K562 (cell line): Measurements from ENCODE around the gene TAOK2. TPM values are rescaled to one million over a fixed set of nuclear protein-coding genes. Genes with fewer than 3 reads are reported as not detected.

Source experiments
- ATAC-seq: fragments of 200-7000 bp; cut with Tn5 transposase; 3 replicates; pipeline ENCODE4 v1.9.1; 2020; ENCODE audit warnings: moderate library complexity
- Bru-seq: library from RNA; stranded (reverse); fragments of 400-500 nt; gene quantifications from one replicate; lab custom pipeline; 2021; lab: Mats Ljungman, UMichigan
- BruChase-seq, 2 experiments: library from RNA; stranded (reverse); fragments of 400-500 nt; gene quantifications; one replicate each; lab custom pipeline; 2021; lab: Mats Ljungman, UMichigan
- BruUV-seq: library from RNA; stranded (reverse); fragments of 400-500 nt; replicated peaks from 2 replicates; lab custom pipeline; 2021; lab: Mats Ljungman, UMichigan
- CTCF ChIA-PET: fragments of 300-600 bp; formaldehyde crosslinking; extraction: SDS; loops from one replicate; lab custom pipeline; 2021; ENCODE audit warnings: low intra/inter-chr PET ratio; lab: Yijun Ruan, JAX
- POLR2A ChIA-PET: fragments of 300-600, 350-650 bp; sonication (Branson Sonifier 250); formaldehyde crosslinking; extraction: SDS; loops from one replicate; lab custom pipeline; 2021; ENCODE audit warnings: antibody characterized with exemption, inconsistent platforms; lab: Yijun Ruan, JAX
- DNase-seq, 4 experiments: peaks; one replicate each; pipeline versions ENCODE4 v3.0.0 to v3.0.0-alpha.2; 2011 to 2018; ENCODE audit warnings: low spot score in 3 of 4, mixed read lengths in 3 of 4; ENCODE audit errors: extremely low read depth in 1 of 4
- FAIRE-seq: peaks from 2 replicates; lab custom pipeline; 2011; peaks lifted over from hg19 to GRCh38; lab: Jason Lieb, UNC
- H2AFZ ChIP-seq: 2 replicates; pipeline ENCODE4 v1.6.0; 2011; ENCODE audit warnings: low read depth, low read length, control low read depth, inconsistent platforms
- H3K27ac ChIP-seq: fragments of 200-600 bp; 3 replicates; pipeline ENCODE4 v1.8.0; 2011; ENCODE audit warnings: low read depth, mild to moderate bottlenecking, control low read depth, inconsistent platforms, low read length, moderate library complexity, mixed read lengths; ENCODE audit errors: extremely low read depth
- H3K27me3 ChIP-seq, 2 experiments: fragments of 300-600 bp in 1 of 2; 2 replicates in 1 of 2; 3 replicates in 1 of 2; pipeline versions ENCODE4 v1.6.0 to v1.8.0; 2011; ENCODE audit warnings: inconsistent platforms in 2 of 2, low read length in 2 of 2, mild to moderate bottlenecking in 1 of 2, mixed read lengths in 1 of 2, moderate library complexity in 1 of 2; ENCODE audit not compliant: control insufficient read depth in 2 of 2, insufficient read depth in 2 of 2
- H3K36me3 ChIP-seq: fragments of 300-600 bp; 3 replicates; pipeline ENCODE4 v1.8.0; 2011; ENCODE audit warnings: mild to moderate bottlenecking, low read length, inconsistent platforms; ENCODE audit not compliant: control insufficient read depth, insufficient read depth
- H3K4me1 ChIP-seq, 2 experiments: fragments of 200-600 bp in 1 of 2; replicated peaks in 1 of 2; 2 replicates in 1 of 2; 3 replicates in 1 of 2; pipeline versions ENCODE4 v1.5.1 to v1.8.0; 2011; ENCODE audit warnings: inconsistent platforms in 2 of 2, low read length in 2 of 2, mild to moderate bottlenecking in 1 of 2, mixed read lengths in 1 of 2, moderate library complexity in 1 of 2; ENCODE audit not compliant: control insufficient read depth in 2 of 2, insufficient read depth in 2 of 2
- H3K4me2 ChIP-seq: 2 replicates; pipeline ENCODE4 v1.6.1; 2011; ENCODE audit warnings: low read length, control low read depth, inconsistent platforms, mixed read lengths; ENCODE audit not compliant: insufficient read depth
- H3K4me3 ChIP-seq: fragments of 200-600 bp; sonication (generic), shearing (Covaris generic); 2 replicates; pipeline ENCODE4 v1.5.1; 2016; ENCODE audit warnings: control low read depth, inconsistent platforms
- H3K79me2 ChIP-seq: fragments of 200-600 bp; 3 replicates; pipeline ENCODE4 v1.8.0; 2011; ENCODE audit warnings: low read length, inconsistent platforms; ENCODE audit not compliant: control insufficient read depth, insufficient read depth
- H3K9ac ChIP-seq, 2 experiments: 2 replicates each; pipeline versions ENCODE4 v1.6.0 to v1.6.1; 2011; ENCODE audit warnings: low read depth in 2 of 2, low read length in 2 of 2, control low read depth in 1 of 2, inconsistent platforms in 1 of 2, mild to moderate bottlenecking in 1 of 2, mixed read lengths in 1 of 2; ENCODE audit not compliant: insufficient read depth in 1 of 2
- H3K9me1 ChIP-seq: one replicate; pipeline ENCODE4 v1.6.0; 2011; ENCODE audit warnings: inconsistent platforms, mild to moderate bottlenecking, low read length, moderate library complexity; ENCODE audit not compliant: control insufficient read depth, insufficient read depth
- H3K9me3 ChIP-seq: replicated peaks from 2 replicates; pipeline ENCODE4 v1.5.1; 2011; ENCODE audit warnings: low read depth, low read length, inconsistent platforms; ENCODE audit not compliant: control insufficient read depth, insufficient read depth
- H4K20me1 ChIP-seq: replicated peaks from 2 replicates; pipeline ENCODE4 v1.6.1; 2011; ENCODE audit warnings: low read length, inconsistent platforms, mixed read lengths; ENCODE audit not compliant: control insufficient read depth, insufficient read depth
- ETV5 ChIP-seq: sonication (generic); formaldehyde crosslinking; IDR thresholded peaks from 2 replicates; pipeline ENCODE4 v1.4.0; 2020; ENCODE audit warnings: low read depth, mild to moderate bottlenecking, missing genetic modification reagents
- HDAC2 ChIP-seq: fragments of 450-650 bp; IDR thresholded peaks from 2 replicates; pipeline ENCODE4 v1.6.1; 2016; ENCODE audit warnings: mild to moderate bottlenecking
- JUN ChIP-seq, 2 experiments: sonication (generic) in 1 of 2; formaldehyde crosslinking in 1 of 2; IDR thresholded peaks; 2 replicates each; pipeline versions ENCODE4 v1.6.1 to v1.8.0; 2012 to 2022; ENCODE audit warnings: borderline replicate concordance in 2 of 2, mild to moderate bottlenecking in 2 of 2, improper control_type of control experiment in 1 of 2, low read depth in 1 of 2, low read length in 1 of 2, missing genetic modification reagents in 1 of 2
- KDM4B ChIP-seq, 2 experiments: fragments of 450-650 bp in 1 of 2; sonication (generic) in 1 of 2; IDR thresholded peaks; 2 replicates each; pipeline ENCODE4 v1.6.1; 2016 to 2017; ENCODE audit warnings: borderline replicate concordance in 2 of 2, antibody characterized with exemption in 1 of 2, low read depth in 1 of 2, mild to moderate bottlenecking in 1 of 2
- MXI1 ChIP-seq: IDR thresholded peaks from 2 replicates; pipeline ENCODE4 v1.6.1; 2011; ENCODE audit warnings: low read depth, mild to moderate bottlenecking, improper control_type of control experiment, low read length
- PHF8 ChIP-seq: fragments of 200-600 bp; sonication (generic); IDR thresholded peaks from 2 replicates; pipeline ENCODE4 v1.6.1; 2012; ENCODE audit warnings: mixed run types, mild to moderate bottlenecking, inconsistent platforms, low read length, moderate library complexity, borderline replicate concordance
- SAFB ChIP-seq: fragments of 200-400 bp; formaldehyde crosslinking; IDR thresholded peaks from 2 replicates; pipeline ENCODE4 v1.6.1; 2017; ENCODE audit warnings: low read depth, low read length, borderline replicate concordance
- SP2 ChIP-seq: IDR thresholded peaks from 2 replicates; pipeline ENCODE4 v1.6.1; 2011; ENCODE audit warnings: mild to moderate bottlenecking, low read depth, low read length, moderate library complexity; ENCODE audit not compliant: poor library complexity, severe bottlenecking; ENCODE audit errors: extremely low read depth
- SUPT5H ChIP-seq: fragments of 450-650 bp; IDR thresholded peaks from 2 replicates; pipeline ENCODE4 v1.6.1; 2016
- TAF1 ChIP-seq: IDR thresholded peaks from 2 replicates; pipeline ENCODE4 v1.6.1; 2011; ENCODE audit warnings: mild to moderate bottlenecking, low read length, moderate library complexity; ENCODE audit not compliant: insufficient read depth, control insufficient read depth, severe bottlenecking; ENCODE audit errors: extremely low read depth
- THAP7 ChIP-seq: fragments of 250-450 bp; sonication (Bioruptor Pico); IDR thresholded peaks from 2 replicates; pipeline ENCODE4 v1.5.0; 2021
- ZNF12 ChIP-seq: sonication (generic); formaldehyde crosslinking; IDR thresholded peaks from 2 replicates; pipeline ENCODE4 v1.4.0; 2020; ENCODE audit warnings: mild to moderate bottlenecking, missing genetic modification reagents
- ZNF3 ChIP-seq: fragments of 250-450 bp; sonication (Bioruptor Pico); IDR thresholded peaks from 2 replicates; pipeline ENCODE4 v1.5.0; 2021; ENCODE audit warnings: mild to moderate bottlenecking, moderate library complexity
- ZNF324 ChIP-seq: fragments of 250-450 bp; sonication (Bioruptor Pico); IDR thresholded peaks from 2 replicates; pipeline ENCODE4 v1.4.0; 2020; ENCODE audit warnings: mild to moderate bottlenecking
- ZNF354B ChIP-seq: fragments of 250-450 bp; sonication (Bioruptor Pico); IDR thresholded peaks from 2 replicates; pipeline ENCODE4 v1.4.0; 2020
- WGBS: fragments of 100-300 bp; shearing (Covaris generic); methylation state at CpG from one replicate; pipeline ENCODE4 v1.1.6; 2016; ENCODE audit warnings: low coverage, mixed read lengths; ENCODE audit not compliant: insufficient coverage; ENCODE audit errors: missing lambda C conversion rate; 5-methylcytosine and 5-hydroxymethylcytosine counted together
- in situ Hi-C: fragments of 300-500 bp; cut with MboI; formaldehyde crosslinking; loops from 4 replicates; pipeline ENCODE4 v1.15.0; 2018; ENCODE audit warnings: inconsistent platforms, mixed read lengths
- intact Hi-C: fragments of 100-400 bp; cut with micrococcal nuclease; formaldehyde crosslinking; loops from 2 replicates; pipeline ENCODE4 v1.14.2; 2022
- long read RNA-seq, 3 experiments: library from polyadenylated mRNA in 2 of 3; library from RNA in 1 of 3; unstranded in 2 of 3; stranded (forward) in 1 of 3; transcript quantifications; one replicate each; pipeline ENCODE4 v2.0.0, GENCODE V29; 2019 to 2022
- polyA minus RNA-seq, 3 experiments: library from RNA; depleted of rRNA, polyadenylated mRNA; stranded (reverse); fragments of >200 nt; gene quantifications; 2 replicates each; pipeline ENCODE4 v1.2.3, GENCODE V29; 2011
- polyA plus RNA-seq, 8 experiments: library from polyadenylated mRNA; depleted of rRNA in 4 of 8; stranded (reverse) in 5 of 8; unstranded in 3 of 8; fragments of >200 nt; fragmentation: Nextera tagmentation in 2 of 8; fragmentation: Illumina TruSeq in 1 of 8; extraction: Ambion mirVana in 2 of 8; extraction: Trizol in 1 of 8; gene quantifications; 2 replicates each; pipeline versions ENCODE4 v1.2.1 to v1.2.3, GENCODE V29; 2011 to 2014; ENCODE audit warnings: inconsistent platforms in 1 of 8, missing spikeins in 1 of 8
- total RNA-seq, 7 experiments: library from RNA; depleted of rRNA in 6 of 7; stranded (reverse); fragments of >200 nt in 6 of 7; fragmentation: Illumina TruSeq in 2 of 7; extraction: Trizol in 2 of 7; gene quantifications; 2 replicates each; pipeline versions ENCODE4 v1.2.1 to v1.2.3, GENCODE V29; 2011 to 2021; ENCODE audit warnings: low replicate concordance in 1 of 7

The TAOK2 gene
- 84.4 and 156 TPM in 2 replicates for total RNA-seq (2011; cell fraction: chromatin; rRNA removed; ENCODE audit: low replicate concordance)
- 84.5 and 93.2 TPM in 2 replicates for total RNA-seq (2011; cell fraction: nucleolus; rRNA removed)
- 82.3 and 98.5 TPM in 2 replicates for total RNA-seq (2011; cell fraction: nucleoplasm; rRNA removed)
- 29.3 and 33.3 TPM in 2 replicates for total RNA-seq (2014; rRNA removed)
- total RNA-seq (2014; rRNA removed; fragmentation: Illumina TruSeq; extraction: Trizol) = 7.1 and 8.5 TPM in 2 replicates
- 20.1 and 21.7 TPM in 2 replicates for total RNA-seq (2015; rRNA removed; fragmentation: Illumina TruSeq; extraction: Trizol)
- total RNA-seq (2021) = 34.0 and 41.8 TPM in 2 replicates
- polyA plus RNA-seq (2011; rRNA removed) = 13.7 and 19.6 TPM in 2 replicates
- polyA plus RNA-seq (2011; cell fraction: cytosol; rRNA removed) = 13.2 and 20.8 TPM in 2 replicates
- polyA plus RNA-seq (2011; cell fraction: nucleus; rRNA removed) = 76.1 and 109 TPM in 2 replicates
- polyA plus RNA-seq (2012) = 20.2 and 35.5 TPM in 2 replicates
- 11.6 and 16.5 TPM in 2 replicates for polyA plus RNA-seq (2014; fragmentation: Illumina TruSeq; extraction: Trizol)
- polyA plus RNA-seq (2014; fragmentation: Nextera tagmentation; extraction: Ambion mirVana) = under 1 TPM; 0.10 to 0.11 TPM
- 22.6 and 27.7 TPM in 2 replicates for polyA plus RNA-seq (2014; rRNA removed)
- 12.5 and 15.8 TPM in 2 replicates for polyA minus RNA-seq (2011; rRNA and poly(A)+ RNA removed)
- 15.7 and 17.3 TPM in 2 replicates for polyA minus RNA-seq (2011; cell fraction: cytosol; rRNA and poly(A)+ RNA removed)
- 23.2 and 31.2 TPM in 2 replicates for polyA minus RNA-seq (2011; cell fraction: nucleus; rRNA and poly(A)+ RNA removed)
- Bru-seq, nascent RNA = percentile 71 among the genes with signal in this experiment
- BruChase-seq, experiment 1, labeled RNA remaining after a 2-hour chase = percentile 72 among the genes with signal in this experiment
- BruChase-seq, experiment 2, labeled RNA remaining after a 6-hour chase = percentile 84 among the genes with signal in this experiment
- long read RNA-seq, experiment 1, full-length matches to known transcripts = 15 of 136 reads
- long read RNA-seq, experiment 1, partial matches to known transcripts = 106 of 136 reads
- long read RNA-seq, experiment 1, other reads (novel, unspliced or antisense) = 15 of 136 reads
- long read RNA-seq, experiment 2, full-length matches to known transcripts = 10 of 39 reads
- long read RNA-seq, experiment 2, partial matches to known transcripts = 16 of 39 reads
- long read RNA-seq, experiment 2, other reads (novel, unspliced or antisense) = 13 of 39 reads
- long read RNA-seq, experiment 3, partial matches to known transcripts = 0 of 2 reads
- long read RNA-seq, experiment 3, other reads (novel, unspliced or antisense) = 2 of 2 reads

DNA sequence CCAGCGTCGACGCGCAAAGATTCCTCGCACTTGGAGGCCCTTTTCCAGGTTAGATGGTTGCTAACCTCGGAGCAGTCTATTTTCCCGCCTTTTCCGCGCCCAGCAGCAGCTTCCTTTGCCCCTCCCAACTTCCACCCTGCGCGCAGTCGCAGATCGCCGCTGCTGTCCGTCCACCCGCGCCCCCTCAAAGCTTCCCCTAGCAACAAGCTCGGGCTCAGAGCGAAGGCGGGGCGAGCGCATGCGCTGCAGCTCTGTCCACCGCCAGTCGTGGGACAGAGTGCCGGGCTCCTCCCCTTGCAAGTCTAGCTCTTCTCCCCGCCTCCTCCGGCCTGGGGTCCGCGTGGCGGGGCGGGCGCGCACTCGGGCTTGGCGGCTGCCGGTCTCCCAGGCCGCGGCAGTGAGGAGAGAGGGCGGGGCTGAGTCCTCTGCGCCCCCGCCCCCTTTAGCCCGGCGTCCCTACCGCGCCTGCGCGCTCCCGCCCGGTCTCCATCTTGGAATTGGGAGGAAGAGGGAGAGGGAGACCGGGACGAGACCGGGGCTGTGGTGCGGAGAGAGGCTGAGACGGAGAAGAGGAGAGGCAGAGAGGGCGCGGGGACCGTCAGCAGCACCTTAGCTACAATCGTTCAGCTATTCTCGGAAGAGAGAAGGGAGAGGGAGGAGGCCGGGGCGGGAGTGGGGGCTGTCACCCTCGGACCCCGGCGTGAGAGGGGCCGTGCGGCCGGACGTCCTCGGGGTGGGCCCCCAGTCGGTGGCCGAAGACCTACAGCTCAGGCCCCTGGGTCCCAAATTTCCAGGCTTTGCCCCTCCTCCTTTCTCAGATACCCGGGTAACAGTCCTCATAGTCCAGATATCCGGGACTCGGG is at the start of gene TAOK2:
Gene TAOK2 (plus strand): TSS at position 485 of the 863 bp plus-strand sequence. CDS start 3,905 bp downstream, outside the sequence.
- H3K4me2 ChIP-seq = peak within 1 kb of the TSS; percentile 87
- FAIRE-seq (peak; percentile 98), ATAC-seq (peak; percentile 99), DNase-seq (peak; percentile 99 to 100 (median 99))
- no TSS peak for BruUV-seq
- H3K27me3 ChIP-seq = no peaks in the 10 kb centered on the region
- H3K9me3 ChIP-seq = no peaks in the 10 kb centered on the region; the same call in 1 of the 2 replicates
- peak within 1 kb of the TSS; percentile 71 for H3K4me3 ChIP-seq
- peaks cover 42% of the 10 kb centered on the region for H3K36me3 ChIP-seq
- H3K9ac ChIP-seq = peak within 1 kb of the TSS; percentile 82 to 88
- intact Hi-C loops (loop anchor here (1.0 kb wide), 1 partner anchor 30 kb away; no protein-coding TSS in a partner anchor), in situ Hi-C loops (no loop called here)
- H3K4me1 ChIP-seq = peaks cover 26 to 30% of the 10 kb centered on the region in 2 experiments; a peak in 4 of 5 replicates
- peak within 1 kb of the TSS; percentile 88 for H2AFZ ChIP-seq
- CTCF ChIA-PET = no interaction called here
- POLR2A ChIA-PET = interaction anchor here (0.5 to 3.2 kb wide), 15 partner anchors 10 to 274 kb away, joined by 3 to 22 read pairs (median 3); partner anchors contain the start of genes KIF22 and TMEM219
- 14% methylated on average over 26 of the region's 75 CpGs for WGBS
- peaks cover 23% of the 10 kb centered on the region for H4K20me1 ChIP-seq
- H3K79me2 ChIP-seq = peaks cover 36% of the 10 kb centered on the region
- H3K9me1 ChIP-seq = peaks cover 3% of the 10 kb centered on the region
- peak within 1 kb of the TSS; percentile 80 for H3K27ac ChIP-seq
- TF ChIP-seq SAFB (0 out of 2 replicates have a peak, but pooled peaks have one; percentile 35), MXI1 (peak; percentile 81), THAP7 (peak; percentile 67; the same call in 1 of the 2 replicates), KDM4B (IDR thresholded peaks at IDR 0.05; ENCODE audit: borderline replicate concordance in 2 of 2, low read depth in 1 of 2) (peak in 1 of 2 experiments; percentile 83; a peak in 1 of 4 replicates), ZNF12 (CRISPR knock-in tag) (peak; percentile 35; the same call in 1 of the 2 replicates), SP2 (no peak), SUPT5H (peak; percentile 96), TAF1 (peak; percentile 54), ETV5 (peak; percentile 68), PHF8 (peak; percentile 87; the same call in 1 of the 2 replicates), ZNF3 (CRISPR knock-in tag) (no peak), ZNF354B (CRISPR knock-in tag) (no peak), ZNF324 (CRISPR knock-in tag) (no peak), JUN (IDR thresholded peaks at IDR 0.05; ENCODE audit: borderline replicate concordance, low read depth, low read length) (no peak), JUN (CRISPR knock-in tag; IDR thresholded peaks at IDR 0.05; ENCODE audit: borderline replicate concordance) (no peak), HDAC2 (0 out of 2 replicates have a peak, but pooled peaks have one; percentile 7)
